Measurements from ENCODE around the gene CIAO2B.
A peak's percentile ranks its signal among the peaks of the same experiment; 100 is the strongest.
"Not testable (repeated sequence)": the region's sequence is repeated elsewhere in the genome, so short reads cannot be mapped to it uniquely, and the experiment has no call there.

Gene CIAO2B

DNA sequence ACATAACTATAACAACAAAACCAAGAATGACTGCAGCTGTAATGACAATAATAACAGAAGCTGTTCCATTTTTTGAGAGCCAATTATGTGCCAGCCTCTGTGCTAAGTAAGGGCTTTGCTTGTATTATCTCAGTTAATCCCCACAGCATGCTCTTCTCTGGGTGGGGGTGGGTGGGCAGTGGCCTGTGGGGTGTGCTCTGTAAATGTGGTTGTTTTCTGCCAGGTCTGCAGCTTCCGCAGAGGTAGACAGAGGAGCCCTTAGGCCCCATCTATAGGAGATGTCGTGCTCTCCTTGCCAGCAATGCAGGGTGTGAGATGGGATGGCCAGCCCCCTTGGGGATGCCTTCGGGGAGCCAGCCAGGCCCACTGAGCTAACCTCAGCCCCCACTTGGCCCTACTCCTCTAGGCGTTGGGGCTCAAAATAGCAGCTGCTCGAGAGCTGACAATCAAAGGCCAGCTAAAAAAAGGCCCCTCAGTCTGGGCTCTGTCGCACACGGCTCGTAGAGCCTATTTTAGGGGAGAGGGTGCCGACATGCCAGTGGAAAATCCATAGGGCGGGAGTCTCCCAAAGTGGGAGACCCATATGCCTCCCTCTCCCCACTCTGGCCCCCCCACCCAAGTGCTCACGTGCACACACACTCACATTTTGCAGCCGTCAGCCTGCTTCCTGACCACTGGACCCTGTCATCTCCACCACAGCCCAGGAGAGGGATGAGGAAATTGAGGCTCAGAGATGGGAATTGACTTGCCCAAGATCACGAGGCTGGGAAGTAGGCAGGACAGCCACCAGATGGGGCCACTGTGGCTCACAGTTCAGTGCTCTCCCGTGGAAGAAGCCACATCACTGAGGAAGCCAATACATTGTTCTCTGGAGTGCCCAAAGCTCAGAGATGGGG, 31.3 kb downstream of the CIAO2B start:
- no peak for DNase-seq

DNA sequence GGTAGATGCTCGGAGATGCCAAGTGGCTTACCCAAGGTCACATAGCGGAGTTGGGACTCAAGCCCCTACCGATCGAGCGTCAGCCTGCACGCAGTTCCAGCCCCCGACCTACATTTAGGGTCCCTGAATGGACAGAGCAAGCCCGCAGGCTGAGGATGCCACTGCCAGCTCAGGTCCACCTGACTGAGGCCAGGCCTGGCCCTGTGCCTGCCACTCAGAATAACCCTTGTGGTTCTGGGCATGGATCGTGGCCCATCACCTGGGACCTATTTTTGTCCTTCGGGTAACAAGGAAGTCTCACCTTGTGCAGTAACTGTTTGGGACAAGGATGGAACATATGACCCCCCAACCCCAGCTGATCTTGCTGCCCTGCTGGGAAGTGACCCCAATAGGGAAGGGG, 32.6 kb downstream of the CIAO2B start:
- DNase-seq, result no peak

DNA sequence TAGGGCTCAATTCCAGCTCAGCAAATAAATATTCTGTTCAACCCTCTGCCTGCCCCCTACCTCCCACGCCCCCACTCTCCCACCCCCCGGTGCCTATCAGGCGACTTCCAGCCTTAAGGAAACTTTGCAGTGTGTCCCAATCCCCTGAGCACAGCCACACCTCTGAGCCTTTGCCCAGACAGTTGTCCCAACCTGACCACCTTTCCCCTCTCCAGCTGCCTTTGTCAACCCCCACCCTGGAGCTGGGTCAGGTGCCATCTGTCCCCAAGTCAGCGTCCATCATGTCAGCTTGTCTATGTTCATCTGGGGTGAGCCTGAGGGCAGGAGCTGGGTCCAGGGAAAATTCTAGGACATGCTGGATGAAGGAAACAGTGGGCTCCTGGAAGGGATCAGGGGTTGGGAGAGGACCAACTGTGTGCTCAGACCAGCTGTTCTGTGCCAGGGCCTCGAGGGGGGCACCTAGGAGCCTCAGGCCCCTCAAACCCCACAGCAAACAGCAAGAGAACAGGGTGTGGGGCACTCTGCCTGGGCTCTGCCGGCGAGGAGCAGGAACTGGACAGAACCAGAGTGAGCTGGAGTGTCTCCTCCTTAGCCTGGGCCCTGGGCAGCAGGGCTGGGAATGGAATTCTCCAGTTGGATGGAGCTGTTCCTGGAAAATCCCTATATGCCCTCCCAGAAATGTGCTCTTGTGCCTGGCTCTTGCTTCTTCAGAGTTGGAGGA, 33.3 kb downstream of the CIAO2B start:
- DNase-seq, result no peak

DNA sequence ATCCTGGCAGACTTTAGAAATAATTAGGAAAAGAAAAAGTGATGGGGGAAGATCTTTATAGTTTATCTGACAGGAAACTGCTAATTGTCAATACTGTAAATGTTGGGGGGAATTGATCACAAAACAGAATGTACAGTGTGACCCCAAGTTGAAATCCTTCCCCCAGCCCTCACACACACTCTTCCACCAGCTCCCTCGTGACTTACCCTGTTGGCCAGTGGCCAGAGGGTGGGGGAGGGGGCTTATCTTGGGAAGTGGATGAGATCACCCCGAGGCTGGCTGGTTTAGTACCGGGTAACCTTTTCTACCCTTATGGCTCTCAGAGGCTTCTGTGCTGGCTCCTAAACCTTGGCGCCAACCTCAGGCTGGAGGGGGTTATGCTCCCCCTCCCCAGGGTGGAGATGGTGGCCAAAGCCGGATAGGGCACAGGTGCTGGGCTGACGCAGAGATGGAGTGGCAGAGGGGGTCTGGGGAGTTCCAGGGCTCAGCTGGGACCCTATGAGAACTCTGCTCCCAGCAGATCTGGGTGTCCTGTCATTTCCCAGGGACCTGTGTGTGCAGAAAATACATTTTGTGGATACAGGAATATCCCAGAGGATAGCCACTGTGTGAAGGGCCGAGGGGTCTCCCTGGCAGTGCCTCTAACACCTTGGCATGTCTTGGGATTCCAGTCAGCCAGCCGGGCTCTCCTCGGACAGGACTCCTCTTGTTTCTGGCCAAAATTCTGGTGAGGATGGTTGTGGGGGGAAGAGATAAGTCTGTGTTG, 34.1 kb downstream of the CIAO2B start:
- DNase-seq, result no peak

DNA sequence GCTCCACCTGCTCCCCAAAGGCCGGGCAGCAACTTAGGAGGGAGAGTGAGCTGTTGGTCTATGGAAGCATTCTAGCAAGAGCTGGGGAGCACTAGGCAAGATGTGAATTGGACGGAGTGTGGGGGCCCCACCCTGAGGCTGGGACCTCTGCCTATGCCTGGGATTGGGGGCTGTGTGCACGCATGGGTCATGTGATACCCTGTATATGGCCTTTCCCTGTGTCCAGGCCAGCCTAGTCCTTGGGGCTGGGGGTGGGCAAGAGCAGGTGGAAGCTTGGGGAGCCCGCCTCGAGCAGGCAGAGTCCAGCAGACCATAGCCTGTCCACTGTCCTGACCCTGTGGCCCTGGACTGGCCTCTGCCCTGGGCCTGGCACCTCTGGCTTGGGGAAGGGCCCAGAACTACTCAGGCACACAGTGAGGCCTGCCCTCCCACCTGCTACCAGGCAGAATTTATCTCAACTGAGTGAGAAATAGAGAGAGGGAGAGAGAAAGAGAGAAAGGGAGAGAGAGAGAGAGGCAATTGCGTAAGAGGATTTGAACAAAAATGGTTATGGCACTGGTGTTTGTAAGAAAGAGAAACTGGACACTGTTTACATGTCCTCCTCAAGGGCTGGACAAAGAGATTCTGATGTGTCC, 34.8 kb downstream of the CIAO2B start:
- no peak for DNase-seq

DNA sequence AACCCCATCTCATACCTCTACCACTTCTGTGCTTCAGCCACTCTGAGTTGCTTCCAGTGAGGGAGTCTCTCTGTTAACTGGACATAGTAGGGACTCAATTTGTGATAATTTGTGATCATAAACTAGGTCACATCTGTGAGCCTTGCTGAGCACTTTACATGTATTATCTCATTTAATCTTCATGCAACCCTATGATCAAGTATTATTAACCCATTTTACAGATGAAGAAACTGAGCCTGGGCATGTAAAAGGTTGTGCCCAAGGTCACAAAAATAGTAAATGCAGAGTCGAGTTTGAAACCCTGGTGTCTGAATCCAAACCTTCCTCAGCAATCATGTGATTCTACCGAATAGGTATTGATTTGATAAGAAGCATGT, 35.3 kb downstream of the CIAO2B start:
- DNase-seq, result no peak

DNA sequence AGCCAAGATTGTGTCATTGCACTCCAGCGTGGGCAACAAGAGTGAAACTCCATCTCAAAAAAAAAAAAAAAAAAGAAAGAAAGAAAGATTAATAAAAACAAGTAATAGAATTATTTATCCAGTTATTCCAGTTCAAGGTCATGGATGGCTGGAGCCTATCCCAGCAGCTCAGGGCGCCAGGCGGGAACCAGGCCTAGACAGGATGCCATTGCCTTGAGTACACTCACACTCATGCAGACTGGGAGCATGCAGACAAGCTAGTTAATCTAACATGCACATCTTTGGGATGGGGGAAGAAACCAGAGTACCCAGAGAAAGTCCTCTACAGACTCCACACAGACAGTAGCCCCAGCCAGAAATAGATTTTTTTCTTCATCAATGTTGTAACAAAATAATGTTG, 36.0 kb downstream of the CIAO2B start:
- no peak for DNase-seq

DNA sequence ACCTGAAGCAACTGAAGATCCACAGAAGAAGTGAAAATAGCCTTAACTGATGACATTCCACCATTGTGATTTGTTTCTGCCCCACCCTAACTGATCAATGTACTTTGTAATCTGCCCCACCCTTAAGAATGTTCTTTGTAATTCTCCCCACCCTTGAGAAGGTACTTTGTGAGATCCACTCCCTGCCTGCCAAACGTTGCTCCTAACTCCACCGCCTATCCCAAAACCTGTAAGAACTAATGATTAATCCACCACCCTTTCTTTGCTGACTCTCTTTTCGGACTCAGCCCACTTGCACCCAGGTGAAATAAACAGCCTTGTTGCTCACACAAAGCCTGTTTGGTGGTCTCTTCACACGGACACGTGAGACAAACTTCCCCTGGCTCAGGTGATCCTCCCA, 37.5 kb downstream of the CIAO2B start:
- not testable (repeated sequence) for DNase-seq

DNA sequence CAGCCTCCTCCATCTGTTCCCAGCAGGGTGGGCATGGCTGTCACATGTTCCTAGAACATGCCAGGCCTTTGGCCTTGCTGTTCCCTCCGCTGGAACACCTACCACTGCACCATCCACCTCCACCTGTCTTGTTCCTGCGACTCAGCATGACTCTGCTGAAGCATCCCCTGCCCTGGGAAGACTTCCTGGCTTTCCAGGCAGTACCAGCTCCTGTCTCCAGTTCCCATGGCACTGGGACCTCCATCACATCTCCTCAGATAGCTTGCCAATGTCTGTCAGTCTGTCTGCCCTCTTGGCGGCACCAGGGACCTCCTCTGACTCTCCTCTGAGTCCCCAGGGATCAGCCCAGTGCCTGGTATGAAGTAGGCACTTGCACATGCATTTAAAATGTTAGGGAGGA, 38.2 kb downstream of the CIAO2B start:
- DNase-seq, result no peak

DNA sequence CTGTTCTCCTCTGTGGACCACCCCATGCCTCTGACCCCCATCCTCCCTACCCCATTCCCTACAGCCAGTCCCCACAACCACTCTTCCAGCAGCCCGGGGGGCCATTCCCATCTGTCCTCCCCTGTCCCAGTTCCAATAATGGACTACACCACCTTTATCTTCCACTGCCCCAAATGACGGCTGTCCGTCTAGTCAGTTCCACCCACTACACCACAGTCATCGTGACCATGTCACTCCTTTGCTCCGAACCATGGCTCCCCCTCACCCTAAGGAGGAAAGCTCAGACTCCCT, 38.6 kb downstream of the CIAO2B start:
- DNase-seq, result no peak

DNA sequence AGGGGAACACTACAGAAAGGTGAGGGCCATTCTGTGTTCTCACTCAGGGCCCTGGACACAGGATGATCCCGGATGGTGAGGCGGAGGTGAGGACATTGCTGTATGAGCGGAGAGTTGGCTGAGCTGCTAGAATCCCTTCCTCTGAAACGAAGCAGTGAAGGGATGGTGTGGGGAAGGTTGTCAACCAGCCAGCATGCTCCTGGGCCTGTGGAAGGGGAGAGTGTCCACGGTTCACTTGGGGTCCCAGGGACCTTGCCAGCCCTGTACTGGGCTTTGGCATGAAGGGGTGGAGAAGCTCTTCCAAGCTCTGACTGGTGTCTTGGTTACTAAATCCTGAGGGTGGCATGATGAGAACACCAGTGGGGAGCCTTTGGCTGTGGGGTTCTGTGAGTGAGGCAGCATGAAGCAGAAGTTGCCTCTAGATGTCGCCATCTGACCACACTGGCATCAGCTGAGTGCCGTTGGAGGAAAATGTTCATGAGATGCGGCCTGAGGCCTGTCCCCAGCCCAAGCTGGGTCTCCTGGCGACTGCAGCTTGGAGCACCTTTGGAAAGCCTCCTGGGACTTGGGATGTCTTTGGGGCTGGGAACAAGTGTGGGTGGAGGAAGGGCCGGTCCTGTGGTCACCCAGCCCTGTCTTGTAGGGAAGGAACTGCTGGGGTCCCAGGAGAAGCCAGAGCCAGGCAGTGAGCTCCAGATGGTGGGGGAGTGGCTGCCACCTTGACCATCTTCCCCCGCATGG, 39.1 kb downstream of the CIAO2B start:
- DNase-seq, result peak; percentile 13 to 43 (median 26)

DNA sequence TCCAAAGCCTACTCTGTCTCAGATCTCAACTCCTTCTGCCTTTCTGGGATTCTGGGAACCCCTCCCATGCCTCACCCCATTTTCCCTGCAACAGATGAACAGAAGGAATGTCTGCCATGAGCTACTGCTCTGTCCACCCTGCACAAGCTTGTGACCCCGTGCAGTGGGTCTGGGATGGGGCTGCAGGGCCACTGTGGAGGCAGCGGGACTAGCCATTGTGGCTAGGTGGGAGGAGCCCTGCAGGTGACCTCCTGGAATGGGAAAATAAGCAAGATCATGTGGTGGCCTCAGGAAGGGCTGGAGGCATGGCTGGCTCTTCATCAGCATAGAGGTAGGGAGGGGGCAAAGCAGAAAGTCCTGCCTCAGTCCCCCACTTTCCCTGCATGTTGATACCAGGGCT, 40.1 kb downstream of the CIAO2B start:
- no peak for DNase-seq

DNA sequence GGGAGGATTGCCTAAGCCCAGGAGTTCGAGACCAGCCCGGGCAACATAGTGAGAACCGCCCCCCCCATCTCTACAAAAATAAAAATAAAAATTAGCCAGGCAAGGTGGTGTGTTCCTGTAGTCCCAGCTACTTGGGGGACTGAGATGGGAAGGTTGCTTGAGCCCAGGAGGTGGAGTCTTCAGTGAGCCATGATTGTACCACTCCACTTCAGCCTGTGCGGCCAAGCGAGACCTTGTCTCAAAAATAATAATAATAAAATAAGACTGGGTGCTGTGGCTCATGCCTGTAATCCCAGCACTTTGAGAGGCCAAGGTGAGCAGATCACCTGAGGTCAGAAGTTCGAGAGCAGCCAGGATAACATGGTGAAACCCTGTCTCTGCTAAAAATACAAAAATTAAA, 42.4 kb downstream of the CIAO2B start:
- DNase-seq, result no peak

DNA sequence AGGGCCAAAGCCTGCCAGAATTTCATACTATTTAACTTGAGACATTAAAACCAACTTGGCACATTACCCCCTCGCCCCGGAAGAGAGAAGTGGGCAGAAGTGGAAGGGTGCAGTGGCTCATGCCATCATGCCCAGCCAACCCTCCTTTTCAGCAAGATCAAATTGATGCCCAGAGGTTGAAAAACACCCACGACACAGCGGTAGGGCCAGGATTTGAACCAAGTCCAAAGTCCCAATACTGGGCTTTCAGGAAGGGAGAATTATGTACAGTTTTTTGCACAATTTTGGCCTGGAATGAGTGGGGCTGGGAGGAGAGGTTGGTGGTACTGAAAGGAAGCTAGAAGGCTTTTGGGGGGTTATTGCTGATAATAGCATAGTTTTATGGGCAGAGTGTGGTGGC, 42.8 kb downstream of the CIAO2B start:
- no peak for DNase-seq

DNA sequence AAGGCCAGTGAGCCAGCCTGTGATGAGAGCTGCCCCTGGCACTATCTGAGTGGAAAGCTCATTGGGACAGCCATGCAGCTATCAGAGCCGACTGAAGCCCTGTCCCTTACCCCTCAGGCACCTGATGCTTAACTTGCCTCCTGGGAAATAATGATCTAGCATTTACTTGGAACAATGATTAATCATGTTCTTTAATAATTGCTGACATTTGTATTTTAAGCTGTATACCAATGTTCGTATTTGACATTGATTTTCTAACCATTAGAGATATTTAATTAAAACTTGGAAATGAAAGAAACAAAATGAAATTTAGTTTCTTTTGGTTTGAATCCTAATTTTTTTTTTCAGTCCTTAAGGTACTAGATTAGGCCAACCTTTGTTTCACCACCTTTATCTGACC, 43.4 kb downstream of the CIAO2B start:
- no peak for DNase-seq

DNA sequence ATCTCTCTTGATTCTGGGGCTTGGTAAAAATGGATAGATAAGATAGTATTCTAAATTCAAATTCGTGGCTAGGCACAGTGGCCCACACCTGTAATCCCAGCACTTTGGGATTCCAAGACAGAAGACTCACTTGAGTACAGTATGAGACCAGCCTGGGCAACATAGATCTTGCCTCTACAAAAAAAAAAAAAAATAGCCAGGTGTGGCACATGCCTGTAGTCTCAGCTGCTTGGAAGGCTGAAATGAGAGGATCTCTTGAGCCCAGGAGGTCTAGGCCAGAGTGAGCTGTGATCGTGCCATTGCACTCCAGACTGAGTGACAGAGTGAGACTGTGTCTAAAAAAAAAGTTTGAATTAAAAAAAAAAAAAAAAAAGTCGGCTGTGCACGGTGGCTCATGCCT, 44.6 kb downstream of the CIAO2B start:
- DNase-seq, result no peak

DNA sequence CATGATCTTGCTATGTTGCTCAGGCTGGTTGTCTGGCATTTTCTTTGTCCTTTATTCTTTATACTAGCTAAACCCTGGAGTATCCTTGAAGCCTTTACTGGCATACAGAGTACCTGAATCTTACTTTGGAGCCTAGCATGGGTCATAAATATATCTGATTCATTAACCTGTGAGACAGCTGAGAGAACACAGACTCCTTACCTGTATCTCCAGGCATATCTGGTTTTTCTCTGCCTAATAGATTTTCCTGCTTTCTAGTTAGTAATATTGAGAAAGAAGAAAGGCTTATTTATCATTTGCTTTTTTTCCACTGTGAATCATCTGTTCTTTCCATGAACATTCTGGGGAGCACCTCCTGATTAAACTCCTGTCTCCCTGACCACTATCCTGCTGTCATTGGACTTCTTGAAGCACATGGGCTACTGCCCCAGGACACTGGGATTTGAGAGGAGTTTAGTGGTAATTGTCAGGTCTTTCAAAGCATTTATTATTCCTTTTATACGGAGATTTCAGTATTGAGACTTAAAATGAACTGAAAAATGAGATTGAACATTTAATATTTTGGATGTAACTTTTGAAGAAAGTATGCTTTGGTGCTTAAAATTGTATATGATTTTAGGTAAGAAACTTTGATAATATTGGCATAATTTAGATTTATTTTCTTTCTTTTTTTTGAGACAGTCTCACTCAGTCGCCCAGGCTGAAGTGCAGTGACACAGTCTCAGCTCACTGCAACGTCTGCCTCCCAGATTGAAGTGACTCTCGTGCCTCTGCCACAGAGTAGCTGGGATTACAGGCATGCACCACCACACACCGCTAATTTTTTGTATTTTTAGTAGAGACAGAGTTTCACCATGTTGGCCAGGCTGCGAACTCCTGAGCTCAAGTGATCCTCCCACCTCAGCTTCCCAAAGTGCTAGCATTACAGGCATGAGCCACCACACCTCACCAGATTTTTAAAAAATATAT, 45.3 kb downstream of the CIAO2B start:
- DNase-seq, result no peak

DNA sequence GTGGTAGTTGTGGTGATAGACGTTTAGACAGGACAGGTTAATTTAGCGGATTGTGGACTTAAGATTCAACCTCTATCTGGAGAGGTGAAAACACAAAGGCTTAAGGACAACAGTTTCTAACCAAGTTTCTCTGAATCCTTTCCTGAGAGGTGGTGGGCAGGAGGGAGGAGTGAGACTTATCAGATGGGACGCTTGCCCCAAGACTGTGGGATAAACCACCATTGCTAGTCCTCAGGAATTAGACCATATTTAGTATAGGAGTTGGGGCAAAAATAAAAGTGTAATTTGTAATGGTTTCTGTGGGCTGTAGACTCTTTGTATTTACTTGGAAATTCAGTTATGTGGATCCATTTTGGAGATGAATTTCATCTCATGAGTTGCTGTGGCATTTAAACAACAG, 47.3 kb downstream of the CIAO2B start:
- DNase-seq, result no peak

DNA sequence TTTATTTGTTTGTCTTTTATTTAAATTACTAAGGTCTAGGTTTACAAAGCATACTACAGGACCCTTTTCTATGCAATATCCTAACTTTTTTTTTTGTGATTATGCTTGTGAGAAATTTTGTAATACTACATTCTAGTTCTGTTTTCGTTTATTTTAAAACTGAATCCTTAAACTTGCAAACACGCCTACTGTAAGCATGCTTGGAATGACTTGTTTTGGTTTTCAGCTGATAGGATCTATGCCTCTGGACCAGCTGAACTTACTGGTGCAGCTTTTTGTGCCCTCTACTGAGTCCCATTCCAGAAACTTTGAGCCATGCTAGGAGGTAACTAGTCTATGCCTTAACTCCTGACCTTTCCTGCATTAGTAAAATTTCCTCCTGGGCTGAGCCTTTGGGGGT, 47.9 kb downstream of the CIAO2B start:
- no peak for DNase-seq

DNA sequence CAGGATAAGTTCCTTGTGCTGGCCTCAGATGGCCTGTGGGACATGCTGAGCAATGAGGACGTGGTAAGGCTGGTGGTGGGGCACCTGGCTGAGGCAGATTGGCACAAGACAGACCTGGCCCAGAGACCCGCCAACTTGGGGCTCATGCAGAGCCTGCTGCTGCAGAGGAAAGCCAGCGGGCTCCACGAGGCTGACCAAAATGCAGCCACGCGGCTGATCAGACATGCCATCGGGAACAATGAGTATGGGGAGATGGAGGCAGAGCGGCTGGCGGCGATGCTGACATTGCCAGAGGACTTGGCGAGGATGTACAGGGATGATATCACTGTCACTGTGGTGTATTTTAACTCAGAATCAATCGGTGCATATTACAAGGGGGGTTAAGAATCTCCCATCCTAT, 48.7 kb downstream of the CIAO2B start:
- DNase-seq, result no peak

DNA sequence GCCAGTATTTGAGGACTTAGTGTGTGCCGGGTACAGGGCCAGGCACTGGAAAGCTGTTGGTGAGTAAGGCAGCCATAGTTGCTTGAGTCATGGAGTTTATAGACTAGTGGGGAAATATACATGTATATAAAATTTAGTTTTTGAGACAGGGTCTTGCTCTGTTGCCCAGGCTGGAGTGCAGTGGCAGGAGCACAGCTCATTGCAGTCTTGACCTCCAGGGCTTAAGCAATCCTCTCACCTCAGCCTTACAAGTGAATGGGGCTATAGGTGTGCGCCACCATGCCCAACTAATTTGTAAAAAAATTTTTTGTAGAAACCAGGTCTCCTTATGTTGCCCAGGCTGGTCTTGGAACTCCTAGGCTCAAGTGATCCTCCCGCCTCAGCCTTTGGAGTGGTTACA, 51.5 kb downstream of the CIAO2B start:
- DNase-seq, result no peak

All from stimulated activated naive CD4-positive, alpha-beta T cell (primary cell).